Stimulated activated memory B cell treated with anti-CD40 and anti-IgM and Interleukin-4, amounts not matched to agents 10 μg/mL and 1 μg/mL and 100 μg/mL, for 72 hours (primary cell): ENCODE measurements around the gene TNS3.

Source experiments
- ATAC-seq: fragments of 150-1000 bp; cut with Tn5 transposase; 2 replicates; pipeline ENCODE4 v1.10.0; 2021
- H3K27ac Mint-ChIP-seq: one replicate; pipeline ENCODE4 v1.8.0; 2022; ENCODE audit warnings: mild to moderate bottlenecking, mixed read lengths
- H3K27me3 Mint-ChIP-seq: one replicate; pipeline ENCODE4 v1.8.0; 2022; ENCODE audit warnings: mixed read lengths
- H3K36me3 Mint-ChIP-seq: one replicate; pipeline ENCODE4 v1.8.0; 2022; ENCODE audit warnings: mixed read lengths
- H3K4me1 Mint-ChIP-seq: one replicate; pipeline ENCODE4 v1.8.0; 2022; ENCODE audit warnings: mixed read lengths
- H3K4me3 Mint-ChIP-seq: one replicate; pipeline ENCODE4 v1.8.0; 2022; ENCODE audit warnings: mild to moderate bottlenecking, moderate library complexity, mixed read lengths
- H3K9me3 Mint-ChIP-seq: one replicate; pipeline ENCODE4 v1.8.0; 2022; ENCODE audit warnings: mixed read lengths

Gene TNS3

GRCh38 chr7:47496056-47496665 is 85.8 kb downstream of the TNS3 start:
- no peaks in the 10 kb centered on the region for H3K36me3 Mint-ChIP-seq
- H3K4me3 Mint-ChIP-seq, result peak overlapping the region; percentile 39
- no peak for ATAC-seq
- H3K27ac Mint-ChIP-seq, result peak overlapping the region; percentile 76
- peaks cover 79% of the 10 kb centered on the region for H3K4me1 Mint-ChIP-seq
- no peaks in the 10 kb centered on the region for H3K9me3 Mint-ChIP-seq
- H3K27me3 Mint-ChIP-seq, result no peaks in the 10 kb centered on the region

GRCh38 chr7:47493976-47494911 is 87.7 kb downstream of the TNS3 start:
- Mint-ChIP-seq H3K36me3 (no peaks in the 10 kb centered on the region), H3K27ac (peak overlapping the region; percentile 76), H3K9me3 (no peaks in the 10 kb centered on the region), H3K4me3 (peak overlapping the region; percentile 72), H3K27me3 (no peaks in the 10 kb centered on the region), H3K4me1 (peaks cover 62% of the 10 kb centered on the region)
- ATAC-seq, result no peak

GRCh38 chr7:47492716-47493325 is 89.1 kb downstream of the TNS3 start:
- peaks cover 51% of the 10 kb centered on the region for H3K4me1 Mint-ChIP-seq
- H3K4me3 Mint-ChIP-seq, result no peak overlapping the region
- H3K27me3 Mint-ChIP-seq, result no peaks in the 10 kb centered on the region
- no peaks in the 10 kb centered on the region for H3K9me3 Mint-ChIP-seq
- H3K27ac Mint-ChIP-seq, result peak overlapping the region; percentile 31
- ATAC-seq, result no peak
- H3K36me3 Mint-ChIP-seq, result no peaks in the 10 kb centered on the region

- no peak overlapping the region for H3K4me3 Mint-ChIP-seq
- H3K4me1 Mint-ChIP-seq, result peaks cover 37% of the 10 kb centered on the region
- H3K9me3 Mint-ChIP-seq, result no peaks in the 10 kb centered on the region
- no peak overlapping the region for H3K27ac Mint-ChIP-seq
- H3K36me3 Mint-ChIP-seq, result no peaks in the 10 kb centered on the region
- H3K27me3 Mint-ChIP-seq, result no peaks in the 10 kb centered on the region
- no peak for ATAC-seq
Observed at GRCh38 chr7:47490501-47491265, 91.2 kb downstream of the TNS3 start.

GRCh38 chr7:47489624-47490023 is 92.3 kb downstream of the TNS3 start:
- H3K9me3 Mint-ChIP-seq, result no peaks in the 10 kb centered on the region
- no peak overlapping the region for H3K27ac Mint-ChIP-seq
- no peak for ATAC-seq
- H3K4me3 Mint-ChIP-seq, result no peak overlapping the region
- peaks cover 37% of the 10 kb centered on the region for H3K4me1 Mint-ChIP-seq
- no peaks in the 10 kb centered on the region for H3K27me3 Mint-ChIP-seq
- no peaks in the 10 kb centered on the region for H3K36me3 Mint-ChIP-seq

- no peak overlapping the region for H3K4me3 Mint-ChIP-seq
- ATAC-seq, result no peak
- no peaks in the 10 kb centered on the region for H3K9me3 Mint-ChIP-seq
- no peaks in the 10 kb centered on the region for H3K27me3 Mint-ChIP-seq
- no peaks in the 10 kb centered on the region for H3K36me3 Mint-ChIP-seq
- H3K4me1 Mint-ChIP-seq, result peaks cover 32% of the 10 kb centered on the region
- H3K27ac Mint-ChIP-seq, result no peak overlapping the region
Observed at GRCh38 chr7:47488969-47489342, 93.0 kb downstream of the TNS3 start.

- no peaks in the 10 kb centered on the region for H3K9me3 Mint-ChIP-seq
- peaks cover 33% of the 10 kb centered on the region for H3K4me1 Mint-ChIP-seq
- no peak overlapping the region for H3K4me3 Mint-ChIP-seq
- H3K36me3 Mint-ChIP-seq, result no peaks in the 10 kb centered on the region
- no peak for ATAC-seq
- H3K27me3 Mint-ChIP-seq, result no peaks in the 10 kb centered on the region
- H3K27ac Mint-ChIP-seq, result no peak overlapping the region
Observed at GRCh38 chr7:47488201-47488968, 93.5 kb downstream of the TNS3 start.

- peaks cover 46% of the 10 kb centered on the region for H3K4me1 Mint-ChIP-seq
- no peaks in the 10 kb centered on the region for H3K36me3 Mint-ChIP-seq
- no peaks in the 10 kb centered on the region for H3K9me3 Mint-ChIP-seq
- H3K4me3 Mint-ChIP-seq, result no peak overlapping the region
- no peak for ATAC-seq
- no peaks in the 10 kb centered on the region for H3K27me3 Mint-ChIP-seq
- peak overlapping the region; percentile 45 for H3K27ac Mint-ChIP-seq
Observed at GRCh38 chr7:47485640-47486435, 96.1 kb downstream of the TNS3 start.

- H3K36me3 Mint-ChIP-seq, result no peaks in the 10 kb centered on the region
- ATAC-seq, result no peak
- peak overlapping the region; percentile 45 for H3K27ac Mint-ChIP-seq
- H3K4me1 Mint-ChIP-seq, result peaks cover 54% of the 10 kb centered on the region
- no peaks in the 10 kb centered on the region for H3K27me3 Mint-ChIP-seq
- no peaks in the 10 kb centered on the region for H3K9me3 Mint-ChIP-seq
- no peak overlapping the region for H3K4me3 Mint-ChIP-seq
Observed at GRCh38 chr7:47484923-47485639, 96.8 kb downstream of the TNS3 start.

- Mint-ChIP-seq H3K36me3 (no peaks in the 10 kb centered on the region), H3K27ac (no peak overlapping the region)
- no peak for ATAC-seq
Observed at GRCh38 chr7:47484457-47484856, 97.5 kb downstream of the TNS3 start.

GRCh38 chr7:47483604-47484273 is 98.2 kb downstream of the TNS3 start:
- Mint-ChIP-seq H3K4me1 (peaks cover 65% of the 10 kb centered on the region), H3K27me3 (no peaks in the 10 kb centered on the region), H3K36me3 (no peaks in the 10 kb centered on the region), H3K27ac (peak overlapping the region; percentile 67), H3K9me3 (no peaks in the 10 kb centered on the region), H3K4me3 (no peak overlapping the region)
- ATAC-seq, result no peak

More at GRCh38 chr7:47484457-47484856, 97.5 kb downstream of the TNS3 start:
- no peaks in the 10 kb centered on the region for H3K27me3 Mint-ChIP-seq
- no peak overlapping the region for H3K4me3 Mint-ChIP-seq
- H3K9me3 Mint-ChIP-seq, result no peaks in the 10 kb centered on the region
- H3K4me1 Mint-ChIP-seq, result peaks cover 60% of the 10 kb centered on the region

GRCh38 chr7:47482013-47482875 is 99.7 kb downstream of the TNS3 start:
- Mint-ChIP-seq H3K36me3 (no peaks in the 10 kb centered on the region), H3K9me3 (no peaks in the 10 kb centered on the region), H3K27ac (peak overlapping the region; percentile 91), H3K27me3 (no peaks in the 10 kb centered on the region), H3K4me3 (peak overlapping the region; percentile 30), H3K4me1 (peaks cover 79% of the 10 kb centered on the region)
- peak; percentile 73 for ATAC-seq
